GM12892 (cell line): Measurements from ENCODE around the gene CDH4.
"Not testable (repeated sequence)": the region's sequence is repeated elsewhere in the genome, so short reads cannot be mapped to it uniquely, and the experiment has no call there.

Experiments used
- DNase-seq: peaks from one replicate; pipeline ENCODE4 v3.0.0; 2011; ENCODE audit not compliant: insufficient read length
- FAIRE-seq: peaks from 2 replicates; lab custom pipeline; 2011; peaks lifted over from hg19 to GRCh38; lab: Jason Lieb, UNC
- POLR2A ChIP-seq: IDR thresholded peaks from 2 replicates; pipeline ENCODE4 v1.6.1; 2011; ENCODE audit warnings: low read depth, low read length, control low read depth
- POLR2AphosphoS5 ChIP-seq: IDR thresholded peaks from 2 replicates; pipeline ENCODE4 v1.6.1; 2011; ENCODE audit warnings: low read depth, low read length, control low read depth
- TAF1 ChIP-seq: IDR thresholded peaks from 2 replicates; pipeline ENCODE4 v1.6.1; 2011; ENCODE audit warnings: low read depth, mild to moderate bottlenecking, control low read depth, low read length, borderline replicate concordance

The CDH4 gene

DNA sequence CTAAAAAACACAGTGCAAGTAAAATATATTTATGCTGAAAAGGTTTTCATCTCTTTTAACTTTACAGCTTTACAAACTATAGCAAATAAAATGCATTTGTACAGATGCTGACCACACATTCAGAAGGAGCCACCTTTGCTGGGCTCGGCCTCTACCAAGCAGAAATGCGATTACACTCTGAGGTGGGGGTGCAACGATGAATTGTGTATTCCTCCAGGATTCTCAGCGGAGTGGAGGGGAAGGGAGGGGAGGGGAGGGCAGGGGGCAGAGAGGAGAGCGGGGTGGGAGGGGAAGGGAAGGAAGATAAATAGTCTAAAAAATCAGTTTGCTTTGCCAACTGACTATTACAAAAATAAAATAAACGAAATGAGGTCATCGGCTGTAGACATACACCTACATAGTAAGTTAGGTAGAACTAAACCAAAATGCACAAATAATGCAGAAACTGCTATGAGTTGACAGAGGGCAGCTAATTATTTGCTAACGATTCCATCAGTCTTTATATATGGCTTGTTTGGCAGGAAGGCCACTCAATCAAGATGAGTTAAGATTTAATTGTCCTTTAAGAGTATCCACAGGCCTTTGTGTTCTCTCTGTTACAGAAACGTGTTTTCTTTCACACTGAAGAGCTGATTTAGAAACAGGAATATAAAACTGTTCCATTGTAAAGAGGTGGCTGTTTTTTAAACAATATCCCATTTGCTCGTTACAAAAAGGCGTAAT lies 723.5 kb downstream of the CDH4 start:
- DNase-seq: no peak
- no peak for TF ChIP-seq POLR2A
- TF ChIP-seq TAF1: no peak
- TF ChIP-seq POLR2AphosphoS5: no peak

DNA sequence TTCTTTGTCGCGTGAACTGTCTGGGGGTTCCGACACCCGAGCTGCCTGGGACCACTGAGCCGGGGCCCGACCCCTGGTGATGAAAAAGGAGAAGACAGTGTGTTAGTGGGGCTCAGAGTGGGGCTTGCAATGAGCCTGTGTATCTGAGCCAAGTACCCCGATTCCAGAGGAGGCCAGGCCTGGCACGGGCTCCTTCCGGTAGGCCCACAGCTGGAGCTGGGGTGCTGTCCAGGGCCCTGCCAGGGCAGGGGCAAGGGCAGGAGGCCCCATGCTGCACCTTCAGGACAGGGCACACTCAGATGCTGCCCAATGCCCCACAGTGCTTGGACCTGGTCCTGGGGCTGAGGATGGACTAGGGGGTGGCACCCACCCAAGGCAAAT lies 724.2 kb downstream of the CDH4 start:
- DNase-seq: no peak
- no peak for FAIRE-seq
- TF ChIP-seq TAF1: no peak
- TF ChIP-seq POLR2AphosphoS5: no peak
- TF ChIP-seq POLR2A: no peak

More for the DNA sequence above, 723.5 kb downstream of the CDH4 start:
- FAIRE-seq: no peak

DNA sequence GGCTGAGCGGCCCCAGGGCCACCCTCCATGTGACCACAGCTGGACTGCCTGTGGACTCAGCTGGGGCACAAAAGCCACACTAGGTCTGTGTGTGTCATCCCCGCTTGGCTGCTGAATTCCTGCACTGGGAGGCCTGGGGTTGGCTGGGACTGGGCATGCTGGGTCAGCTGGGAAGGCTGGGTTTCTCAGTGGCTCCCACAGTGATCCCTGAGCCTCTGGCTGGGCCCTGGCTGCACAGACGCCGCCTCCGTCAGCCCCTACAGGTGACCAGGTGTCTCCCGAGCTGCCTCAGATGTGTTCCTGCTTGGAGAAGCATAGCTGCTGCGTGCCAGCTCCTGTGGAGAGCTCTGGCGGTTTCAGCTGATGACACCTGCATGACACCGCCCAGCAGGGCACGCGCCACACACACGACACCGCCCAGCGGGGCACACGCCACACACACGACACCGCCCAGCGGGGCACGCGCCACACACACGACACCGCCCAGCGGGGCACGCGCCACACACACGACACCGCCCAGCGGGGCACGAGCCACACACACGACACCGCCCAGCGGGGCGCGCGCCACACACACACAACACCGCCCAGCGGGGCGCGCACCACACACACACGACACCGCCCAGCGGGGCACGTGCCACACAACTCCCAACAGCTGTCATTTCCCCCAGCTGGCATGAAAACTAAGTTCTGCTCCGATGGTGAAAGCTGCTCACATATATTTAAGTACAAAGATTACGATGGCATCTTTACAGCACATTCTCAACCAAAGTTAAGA lies 724.8 kb downstream of the CDH4 start:
- FAIRE-seq (no peak), DNase-seq (no peak)
- no peak for TF ChIP-seq TAF1
- no peak for TF ChIP-seq POLR2AphosphoS5
- no peak for TF ChIP-seq POLR2A

GRCh38 chr20:61977419-61977786 lies 725.3 kb downstream of the CDH4 start:
- no peak for FAIRE-seq
- TF ChIP-seq POLR2AphosphoS5 (no peak), TAF1 (no peak)

GRCh38 chr20:61978491-61978890 lies 726.4 kb downstream of the CDH4 start:
- FAIRE-seq (no peak), DNase-seq (no peak)
- TF ChIP-seq POLR2AphosphoS5: no peak
- no peak for TF ChIP-seq POLR2A
- TF ChIP-seq TAF1: no peak

More at GRCh38 chr20:61977419-61977786, 725.3 kb downstream of the CDH4 start:
- DNase-seq: no peak

DNA sequence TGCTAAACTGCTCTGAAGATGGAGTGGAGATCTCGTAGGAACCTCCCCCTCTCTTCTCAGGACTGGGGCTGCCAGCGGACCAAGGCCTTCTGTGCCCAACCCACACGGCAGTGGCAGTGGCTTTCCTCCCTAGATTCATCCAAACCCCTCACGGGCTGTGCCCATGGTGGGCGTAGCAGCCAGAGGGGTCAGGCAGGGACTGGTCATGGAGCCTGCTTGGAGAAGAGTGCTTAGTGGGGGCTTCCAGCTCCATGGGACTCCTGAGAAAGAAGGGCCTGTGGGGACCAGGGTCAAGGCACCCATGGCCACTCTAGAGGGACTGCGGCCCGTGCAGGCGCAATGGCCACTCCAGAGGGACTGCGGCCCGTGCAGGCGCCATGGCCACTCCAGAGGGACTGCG lies 727.0 kb downstream of the CDH4 start:
- no peak for FAIRE-seq
- TF ChIP-seq POLR2AphosphoS5 (no peak), TAF1 (no peak), POLR2A (no peak)
- DNase-seq: no peak

DNA sequence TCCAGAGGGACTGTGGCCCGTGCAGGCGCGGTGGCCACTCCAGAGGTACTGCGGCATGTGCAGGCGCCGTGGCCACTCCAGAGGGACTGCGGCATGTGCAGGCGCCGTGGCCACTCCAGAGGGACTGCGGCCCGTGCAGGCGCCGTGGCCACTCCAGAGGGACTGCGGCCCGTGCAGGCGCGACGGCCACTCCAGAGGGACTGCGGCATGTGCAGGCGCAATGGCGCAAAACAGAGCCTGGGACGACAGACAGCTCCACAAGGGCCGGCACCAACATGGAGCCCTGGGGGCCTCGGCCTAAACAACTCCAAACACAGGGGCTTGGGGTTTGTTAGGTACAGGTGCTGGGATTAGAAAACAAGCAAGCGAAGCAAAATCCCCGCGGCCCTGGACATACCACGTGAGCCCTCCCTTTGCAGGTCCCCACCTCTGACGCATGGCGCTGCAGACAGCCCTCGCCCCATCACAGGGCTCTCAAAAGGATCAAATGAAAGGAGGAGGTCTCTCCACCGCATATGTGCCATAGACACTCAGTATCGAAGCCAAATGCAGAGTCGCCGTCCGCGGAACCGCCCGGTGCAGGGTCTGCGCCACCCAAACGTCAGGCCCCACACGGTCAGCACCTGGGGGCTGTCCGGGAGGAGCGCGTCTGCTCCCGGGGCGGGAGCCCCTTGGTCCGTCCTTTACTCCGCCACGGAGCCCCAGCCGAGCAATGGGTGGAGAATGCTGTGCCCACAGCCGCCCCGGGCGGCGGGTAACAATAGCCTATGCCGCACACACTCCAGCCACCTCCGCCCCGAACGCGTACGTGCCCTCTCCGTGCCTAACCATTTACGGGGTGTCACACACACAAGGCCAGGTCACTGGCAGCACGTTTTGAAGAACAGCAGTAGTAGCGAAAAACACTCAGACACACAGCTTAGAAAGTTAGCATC lies 727.9 kb downstream of the CDH4 start:
- FAIRE-seq (no peak), DNase-seq (no peak)
- no peak for TF ChIP-seq POLR2AphosphoS5
- no peak for TF ChIP-seq TAF1
- no peak for TF ChIP-seq POLR2A

GRCh38 chr20:61980647-61981583 lies 728.9 kb downstream of the CDH4 start:
- TF ChIP-seq TAF1 (no peak), POLR2A (no peak), POLR2AphosphoS5 (no peak)
- FAIRE-seq: no peak
- DNase-seq: no peak

DNA sequence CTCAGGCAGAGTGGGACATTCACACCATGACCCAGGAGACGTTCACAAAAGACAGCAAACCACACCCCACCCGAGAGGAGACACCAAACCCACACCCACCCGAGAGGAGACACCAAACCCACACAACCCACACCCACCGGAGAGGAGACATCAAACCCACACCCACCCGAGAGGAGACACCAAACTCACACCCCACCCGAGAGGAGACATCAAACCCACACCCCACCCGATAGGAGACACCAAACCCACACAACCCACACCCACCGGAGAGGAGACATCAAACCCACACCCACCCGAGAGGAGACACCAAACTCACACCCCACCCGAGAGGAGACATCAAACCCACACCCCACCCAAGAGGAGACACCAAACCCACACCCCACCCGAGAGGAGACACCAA lies 729.6 kb downstream of the CDH4 start:
- FAIRE-seq, DNase-seq: not testable (repeated sequence)

DNA sequence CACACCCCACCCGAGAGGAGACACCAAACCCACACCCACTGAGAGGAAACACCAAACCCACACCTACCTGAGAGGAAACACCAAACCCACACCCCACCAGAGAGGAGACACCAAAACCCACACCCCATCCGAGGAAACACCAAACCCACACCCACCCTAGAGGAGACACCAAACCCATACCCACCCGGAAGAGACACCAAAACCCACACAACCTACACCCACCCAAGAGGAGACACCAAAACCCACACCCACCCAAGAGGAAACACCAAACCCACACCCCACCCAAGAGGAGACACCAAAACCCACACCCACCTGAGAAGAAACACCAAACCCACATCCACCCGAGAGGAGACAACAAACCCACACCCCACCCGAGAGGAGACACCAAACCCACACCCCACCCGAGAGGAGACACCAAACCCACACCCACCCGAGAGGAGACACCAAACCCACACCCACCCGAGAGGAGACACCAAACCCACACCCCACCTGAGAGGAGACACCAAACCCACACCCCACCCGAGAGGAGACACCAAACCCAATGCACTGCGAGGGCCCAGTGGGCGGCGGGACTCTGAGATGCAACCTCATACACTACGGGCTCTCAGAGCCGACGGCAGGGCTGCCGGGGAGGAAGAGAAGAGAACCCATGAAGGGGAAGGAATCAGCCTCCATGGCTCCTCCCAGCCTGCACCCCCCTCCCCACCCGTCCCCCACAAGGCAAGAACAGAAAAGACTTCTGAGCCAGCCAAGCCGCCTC lies 730.3 kb downstream of the CDH4 start:
- DNase-seq (no peak), FAIRE-seq (no peak)
- TF ChIP-seq POLR2A: no peak
- no peak for TF ChIP-seq POLR2AphosphoS5
- no peak for TF ChIP-seq TAF1
